HG03571 (cell line): ENCODE measurements around the gene GSE1.

ENCODE experiments used
- ATAC-seq: cut with Tn5 transposase; IDR thresholded peaks from one replicate; pipeline ENCODE4 v1.9.1; 2021; ENCODE audit not compliant: unreplicated experiment

The GSE1 gene

GRCh38 chr16:85718682-85719081, 105.6 kb downstream of the GSE1 start:
- ATAC-seq, result no peak

GRCh38 chr16:85719605-85720301, 106.6 kb downstream of the GSE1 start:
- no peak for ATAC-seq

- ATAC-seq, result no peak
These were observed 107.1 kb downstream of the GSE1 start for GRCh38 chr16:85720302-85720637.

GRCh38 chr16:85722128-85722893, 109.2 kb downstream of the GSE1 start:
- no peak for ATAC-seq

- no peak for ATAC-seq
These were observed 111.2 kb downstream of the GSE1 start for GRCh38 chr16:85724126-85724879.

- no peak for ATAC-seq
These were observed 111.8 kb downstream of the GSE1 start for GRCh38 chr16:85724936-85725335.
